Lower lobe of right lung (tissue), 2 donors: ENCODE measurements around the gene XRCC5. TPM values are rescaled to one million over a fixed set of nuclear protein-coding genes. Genes with fewer than 3 reads are reported as not detected.

Source experiments
- ATAC-seq, 2 donors: fragments of 200-7000 bp; cut with Tn5 transposase; one replicate each; pipeline ENCODE4 v1.9.1; 2020 to 2022; ENCODE audit warnings: mild to moderate bottlenecking in 2 of 2, moderate library complexity in 2 of 2
- DNase-seq: peaks from one replicate; pipeline ENCODE4 v3.0.0-alpha.2; 2020
- H3K27ac ChIP-seq: fragments of 200-600 bp; one replicate; pipeline ENCODE4 v1.8.0; 2022
- H3K27me3 ChIP-seq: fragments of 200-600 bp; one replicate; pipeline ENCODE4 v1.8.0; 2022; ENCODE audit warnings: low read depth
- H3K36me3 ChIP-seq: fragments of 200-600 bp; one replicate; pipeline ENCODE4 v1.8.0; 2022; ENCODE audit warnings: mild to moderate bottlenecking
- H3K4me1 ChIP-seq: fragments of 200-600 bp; one replicate; pipeline ENCODE4 v1.8.0; 2022
- H3K4me3 ChIP-seq: fragments of 200-600 bp; one replicate; pipeline ENCODE4 v1.8.0; 2022; ENCODE audit warnings: mild to moderate bottlenecking
- H3K9me3 ChIP-seq: fragments of 200-600 bp; one replicate; pipeline ENCODE4 v1.8.0; 2022
- intact Hi-C: fragments of 100-400 bp; cut with DNase I; formaldehyde crosslinking; loops from one replicate; pipeline ENCODE4 v1.11.0; 2022
- total RNA-seq: library from RNA; stranded (reverse); fragmentation: NEBNext Ultra II Directional; extraction: Animal tissue kit (Norgen Biotek cat#: 25700); gene quantifications from one replicate; pipeline ENCODE4 v1.2.1, GENCODE V29; 2021
- TF ChIP-seq, protein P1 (sequence below): fragments of 200-600 bp; IDR thresholded peaks from one replicate; pipeline ENCODE4 v1.8.0; 2022; ENCODE audit warnings: antibody characterized with exemption, mild to moderate bottlenecking
- donor health status: DM: no; HTN: yes; CAD: no; lungs with severe emphysema.

Gene XRCC5
- total RNA-seq, 1 donor from 2014 or later: 155 TPM

DNA sequence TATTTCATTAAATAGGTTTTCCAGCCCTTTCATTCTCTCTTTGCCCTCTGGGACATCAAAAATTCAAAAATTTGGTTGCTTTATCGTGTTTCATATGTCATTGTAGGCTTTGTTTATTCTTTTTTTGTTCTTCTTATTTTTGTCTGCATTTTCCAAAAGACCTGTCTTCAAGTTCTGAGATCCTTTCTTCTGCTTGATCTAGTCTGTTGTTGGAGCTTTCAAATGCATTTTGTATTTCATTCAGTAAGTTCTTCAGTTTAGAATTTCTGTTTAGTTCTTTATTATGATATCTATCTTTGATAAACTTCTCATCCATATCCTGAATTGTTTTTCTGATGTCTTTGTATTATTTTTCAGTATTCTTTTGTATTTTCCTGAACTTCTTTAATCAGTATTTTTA lies 123.6 kb downstream of the XRCC5 start:
- intact Hi-C loops: no loop called here
- no peaks in the 10 kb centered on the region for H3K4me1 ChIP-seq
- H3K4me3 ChIP-seq: no peak overlapping the region
- no peaks in the 10 kb centered on the region for H3K27me3 ChIP-seq
- H3K27ac ChIP-seq: no peak overlapping the region
- TF ChIP-seq, protein P1, sequence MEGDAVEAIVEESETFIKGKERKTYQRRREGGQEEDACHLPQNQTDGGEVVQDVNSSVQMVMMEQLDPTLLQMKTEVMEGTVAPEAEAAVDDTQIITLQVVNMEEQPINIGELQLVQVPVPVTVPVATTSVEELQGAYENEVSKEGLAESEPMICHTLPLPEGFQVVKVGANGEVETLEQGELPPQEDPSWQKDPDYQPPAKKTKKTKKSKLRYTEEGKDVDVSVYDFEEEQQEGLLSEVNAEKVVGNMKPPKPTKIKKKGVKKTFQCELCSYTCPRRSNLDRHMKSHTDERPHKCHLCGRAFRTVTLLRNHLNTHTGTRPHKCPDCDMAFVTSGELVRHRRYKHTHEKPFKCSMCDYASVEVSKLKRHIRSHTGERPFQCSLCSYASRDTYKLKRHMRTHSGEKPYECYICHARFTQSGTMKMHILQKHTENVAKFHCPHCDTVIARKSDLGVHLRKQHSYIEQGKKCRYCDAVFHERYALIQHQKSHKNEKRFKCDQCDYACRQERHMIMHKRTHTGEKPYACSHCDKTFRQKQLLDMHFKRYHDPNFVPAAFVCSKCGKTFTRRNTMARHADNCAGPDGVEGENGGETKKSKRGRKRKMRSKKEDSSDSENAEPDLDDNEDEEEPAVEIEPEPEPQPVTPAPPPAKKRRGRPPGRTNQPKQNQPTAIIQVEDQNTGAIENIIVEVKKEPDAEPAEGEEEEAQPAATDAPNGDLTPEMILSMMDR: no peak
- no peak for DNase-seq
- no peaks in the 10 kb centered on the region for H3K36me3 ChIP-seq
- peaks cover 15% of the 10 kb centered on the region for H3K9me3 ChIP-seq
- ATAC-seq: no peak

DNA sequence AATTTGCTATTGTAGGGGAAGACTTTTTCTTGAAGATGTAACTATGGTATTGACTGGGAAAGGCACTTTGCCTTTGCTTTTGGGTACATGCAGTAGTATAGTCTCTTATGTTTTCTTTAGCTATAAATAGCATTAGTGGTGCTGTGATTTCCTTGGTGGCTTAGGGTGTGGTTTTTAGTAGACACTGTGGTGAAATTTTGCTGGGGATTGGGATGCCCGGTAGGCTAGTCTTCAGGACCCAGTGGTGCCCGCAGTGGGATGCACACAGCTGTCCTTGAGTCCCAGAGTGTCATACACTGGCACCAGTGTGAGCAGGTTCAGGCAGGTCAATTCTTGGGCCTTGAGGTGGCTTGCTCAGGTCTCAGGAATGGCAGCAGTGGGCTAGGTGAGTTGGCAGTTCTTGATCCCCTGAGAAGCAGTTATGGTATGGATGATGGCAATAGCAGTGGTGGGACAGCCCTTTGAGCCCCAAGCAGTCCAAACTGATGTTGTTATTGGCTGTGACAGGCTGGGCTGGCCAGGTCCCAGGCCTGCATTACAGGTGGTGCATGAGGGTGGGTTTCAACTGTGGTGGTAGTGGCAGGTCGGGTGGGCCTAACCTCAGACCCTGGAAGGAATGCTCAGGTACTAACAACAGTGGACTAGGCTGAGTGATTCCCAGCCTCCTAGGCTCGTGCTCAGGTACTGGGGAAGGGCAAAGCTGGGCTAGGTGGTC lies 124.3 kb downstream of the XRCC5 start:
- Histone ChIP-seq H3K27ac (no peak overlapping the region), H3K9me3 (peaks cover 15% of the 10 kb centered on the region), H3K4me3 (no peak overlapping the region), H3K36me3 (no peaks in the 10 kb centered on the region), H3K4me1 (no peaks in the 10 kb centered on the region), H3K27me3 (no peaks in the 10 kb centered on the region)
- DNase-seq (no peak), ATAC-seq (no peak)
- TF ChIP-seq, protein P1: no peak
- intact Hi-C loops: no loop called here

DNA sequence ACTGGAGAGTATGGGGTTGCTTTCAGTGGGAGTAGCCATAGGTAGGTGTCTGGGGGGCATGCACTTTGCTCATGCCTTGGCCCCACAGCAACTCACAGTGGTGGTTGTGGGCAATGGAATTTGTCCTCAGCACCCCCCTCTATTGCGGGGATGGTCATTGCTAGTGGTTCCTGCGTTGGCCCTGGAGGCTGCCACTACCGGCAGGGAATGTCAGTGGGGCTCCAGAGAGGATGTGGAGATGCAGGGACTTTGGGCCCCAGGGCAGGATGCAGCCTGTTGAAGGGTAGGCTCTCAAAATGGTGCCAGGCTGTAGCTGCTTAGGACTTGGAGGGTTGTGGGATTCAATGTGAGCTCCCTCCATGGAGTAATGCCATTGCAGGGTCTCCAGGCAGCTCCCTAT lies 125.0 kb downstream of the XRCC5 start:
- H3K4me1 ChIP-seq: no peaks in the 10 kb centered on the region
- H3K36me3 ChIP-seq: no peaks in the 10 kb centered on the region
- DNase-seq: no peak
- H3K4me3 ChIP-seq: no peak overlapping the region
- ATAC-seq: no peak
- peaks cover 15% of the 10 kb centered on the region for H3K9me3 ChIP-seq
- H3K27me3 ChIP-seq: no peaks in the 10 kb centered on the region
- H3K27ac ChIP-seq: no peak overlapping the region
- intact Hi-C loops: no loop called here
- TF ChIP-seq, protein P1: no peak

DNA sequence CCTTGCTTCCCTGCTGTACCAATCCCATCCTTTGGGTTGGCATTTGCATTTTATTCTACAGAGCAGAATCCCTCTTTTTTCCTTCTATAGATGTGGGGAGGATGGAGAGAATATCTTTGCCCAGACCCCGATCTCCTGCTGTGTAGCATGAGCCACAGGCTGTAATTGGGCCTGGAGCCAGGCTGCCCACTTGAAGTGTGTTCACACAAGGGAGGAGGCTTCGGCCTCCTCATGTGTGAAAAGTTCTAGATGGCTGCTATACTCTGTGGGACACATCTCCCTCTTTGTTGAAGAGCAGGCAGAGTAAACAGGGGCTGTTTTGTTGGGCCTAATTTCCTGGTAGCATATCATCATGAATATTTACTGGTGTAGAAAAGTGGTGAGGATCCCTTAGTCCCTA lies 126.3 kb downstream of the XRCC5 start:
- Histone ChIP-seq H3K27me3 (no peaks in the 10 kb centered on the region), H3K36me3 (no peaks in the 10 kb centered on the region), H3K27ac (no peak overlapping the region), H3K9me3 (peaks cover 15% of the 10 kb centered on the region), H3K4me1 (no peaks in the 10 kb centered on the region), H3K4me3 (no peak overlapping the region)
- DNase-seq (no peak), ATAC-seq (no peak)
- intact Hi-C loops: no loop called here
- TF ChIP-seq, protein P1: no peak

DNA sequence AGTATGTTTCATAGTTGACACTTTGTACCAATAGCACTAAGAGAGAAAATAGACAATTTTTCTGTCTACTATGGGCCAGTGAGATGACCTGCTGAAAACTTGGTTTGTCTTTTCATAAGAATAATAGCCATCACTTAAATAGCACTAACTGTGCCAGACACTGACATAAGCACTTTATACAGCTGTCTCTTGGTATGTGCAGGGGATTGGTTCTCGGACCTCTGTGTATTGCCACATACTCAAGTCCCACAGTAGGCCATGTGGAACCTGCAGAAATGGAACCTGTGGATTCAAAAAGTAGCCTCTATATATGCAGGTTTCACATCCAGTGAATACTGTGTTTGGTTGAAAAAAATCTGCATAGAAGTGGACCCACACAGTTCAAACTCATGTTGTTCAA lies 126.7 kb downstream of the XRCC5 start:
- TF ChIP-seq, protein P1: no peak
- intact Hi-C loops: no loop called here
- DNase-seq: no peak
- no peak overlapping the region for H3K4me3 ChIP-seq
- H3K27ac ChIP-seq: no peak overlapping the region
- H3K36me3 ChIP-seq: no peaks in the 10 kb centered on the region
- no peaks in the 10 kb centered on the region for H3K27me3 ChIP-seq
- no peaks in the 10 kb centered on the region for H3K4me1 ChIP-seq
- H3K9me3 ChIP-seq: peaks cover 15% of the 10 kb centered on the region
- ATAC-seq: no peak
